RWPE2 (cell line): ENCODE results near the gene PPM1L.
"Not testable (repeated sequence)": the region's sequence is repeated elsewhere in the genome, so short reads cannot be mapped to it uniquely, and the experiment has no call there.

Experiments
- ATAC-seq: fragments of 200-7000 bp; cut with Tn5 transposase; 3 replicates; pipeline ENCODE4 v1.9.1; 2021; ENCODE audit warnings: low read depth
- DNase-seq: peaks from one replicate; pipeline ENCODE4 v3.0.0-alpha.2; 2020; ENCODE audit warnings: low spot score
- H3K27ac ChIP-seq: fragments of 450-650 bp; 2 replicates; pipeline ENCODE4 v1.5.1; 2017; ENCODE audit warnings: mild to moderate bottlenecking; ENCODE audit not compliant: poor library complexity, severe bottlenecking
- H3K27me3 ChIP-seq: fragments of 250-450 bp; sonication (Bioruptor Pico); 2 replicates; pipeline ENCODE4 v1.5.1; 2021; ENCODE audit warnings: mild to moderate bottlenecking, moderate library complexity; ENCODE audit not compliant: insufficient read depth, poor library complexity, severe bottlenecking
- H3K36me3 ChIP-seq: fragments of 250-450 bp; sonication (Bioruptor Pico); 2 replicates; pipeline ENCODE4 v1.5.1; 2020; ENCODE audit warnings: low read depth, mild to moderate bottlenecking, moderate library complexity
- H3K4me1 ChIP-seq: fragments of 250-450 bp; sonication (Bioruptor Pico); 2 replicates; pipeline ENCODE4 v1.5.1; 2021; ENCODE audit warnings: mild to moderate bottlenecking, moderate library complexity; ENCODE audit not compliant: insufficient read depth, poor library complexity, severe bottlenecking
- H3K4me3 ChIP-seq: fragments of 250-450 bp; sonication (Bioruptor Pico); 2 replicates; pipeline ENCODE4 v1.5.1; 2021; ENCODE audit warnings: mild to moderate bottlenecking, moderate library complexity; ENCODE audit not compliant: severe bottlenecking
- H3K9me3 ChIP-seq: fragments of 250-450 bp; sonication (Bioruptor Pico); 2 replicates; pipeline ENCODE4 v1.5.1; 2021; ENCODE audit warnings: mild to moderate bottlenecking, moderate library complexity; ENCODE audit not compliant: severe bottlenecking
- CTCF ChIP-seq: fragments of 450-650 bp; IDR thresholded peaks from one replicate; pipeline ENCODE4 v1.5.1; 2017; ENCODE audit warnings: mild to moderate bottlenecking, moderate library complexity; ENCODE audit not compliant: poor library complexity, severe bottlenecking

PPM1L gene

GRCh38 chr3:160973067-160973809, 217.2 kb downstream of the PPM1L start:
- H3K9me3 ChIP-seq: no peaks in the 10 kb centered on the region
- no peaks in the 10 kb centered on the region for H3K27me3 ChIP-seq
- no peaks in the 10 kb centered on the region for H3K4me1 ChIP-seq
- ATAC-seq (no peak), DNase-seq (no peak)
- no peak overlapping the region for H3K4me3 ChIP-seq
- H3K27ac ChIP-seq: no peak overlapping the region
- no peak for TF ChIP-seq CTCF
- no peaks in the 10 kb centered on the region for H3K36me3 ChIP-seq

- Histone ChIP-seq H3K27me3 (no peaks in the 10 kb centered on the region), H3K27ac (no peak overlapping the region), H3K4me1 (no peaks in the 10 kb centered on the region), H3K4me3 (no peak overlapping the region), H3K9me3 (no peaks in the 10 kb centered on the region), H3K36me3 (no peaks in the 10 kb centered on the region)
- no peak for TF ChIP-seq CTCF
- ATAC-seq (no peak), DNase-seq (no peak)
Measured at GRCh38 chr3:160977773-160978172, 221.7 kb downstream of the PPM1L start.

- no peak for TF ChIP-seq CTCF
- Histone ChIP-seq H3K4me3 (no peak overlapping the region), H3K4me1 (no peaks in the 10 kb centered on the region), H3K9me3 (no peaks in the 10 kb centered on the region), H3K27ac (no peak overlapping the region), H3K36me3 (no peaks in the 10 kb centered on the region), H3K27me3 (no peaks in the 10 kb centered on the region)
- DNase-seq: no peak
- no peak for ATAC-seq
Measured at GRCh38 chr3:160980740-160981139, 224.7 kb downstream of the PPM1L start.

- H3K27me3 ChIP-seq: no peaks in the 10 kb centered on the region
- DNase-seq (no peak), ATAC-seq (no peak)
- H3K4me3 ChIP-seq: no peak overlapping the region
- H3K9me3 ChIP-seq: no peaks in the 10 kb centered on the region
- no peaks in the 10 kb centered on the region for H3K4me1 ChIP-seq
- no peak overlapping the region for H3K27ac ChIP-seq
- H3K36me3 ChIP-seq: no peaks in the 10 kb centered on the region
- no peak for TF ChIP-seq CTCF
Measured at GRCh38 chr3:160981217-160981938, 225.3 kb downstream of the PPM1L start.

- Histone ChIP-seq H3K9me3 (no peaks in the 10 kb centered on the region), H3K4me1 (no peaks in the 10 kb centered on the region), H3K27me3 (no peaks in the 10 kb centered on the region), H3K27ac (no peak overlapping the region), H3K36me3 (no peaks in the 10 kb centered on the region), H3K4me3 (no peak overlapping the region)
- DNase-seq: no peak
- no peak for ATAC-seq
- TF ChIP-seq CTCF: no peak
Measured at GRCh38 chr3:160982491-160982890, 226.5 kb downstream of the PPM1L start.

GRCh38 chr3:160983900-160984299, 227.9 kb downstream of the PPM1L start:
- not testable (repeated sequence) for H3K4me1 ChIP-seq, DNase-seq, H3K27me3 ChIP-seq, H3K36me3 ChIP-seq, ATAC-seq, H3K9me3 ChIP-seq, H3K4me3 ChIP-seq, H3K27ac ChIP-seq
